ENCODE measurements around the gene UCKL1. TPM values are rescaled to one million over a fixed set of nuclear protein-coding genes. Genes with fewer than 3 reads are reported as not detected.

The UCKL1 gene
- total RNA-seq, 1 experiment from 2014 or later: 47.4 TPM

GRCh38 chr20:63980806-63981728 is 24.9 kb upstream of the UCKL1 start, which contains the start of gene PRPF6:
TSS of gene PRPF6 (plus strand) at chr20:63981132. CDS start at chr20:63981246, 114 bp downstream.
- DNase-seq (ENCODE audit: low read depth, low spot score): no peak
- H3K9me3 ChIP-seq (ENCODE audit: control insufficient read depth, insufficient read depth, low read depth, low read length): no peaks in the 10 kb centered on the region
- in situ Hi-C loops (cut with HindIII; ENCODE audit: low pct_unique_long_range_greater_than_20kb, low sequenced_read_pairs) (no loop called here), intact Hi-C loops (cut with micrococcal nuclease; ENCODE audit: unreplicated experiment) (no loop called here)
- TF ChIP-seq CTCF (IDR thresholded peaks at IDR 0.05) (peak; percentile 96), TCF7L2 (IDR thresholded peaks at IDR 0.05; ENCODE audit: low read depth, low read length) (peak; percentile 17; the same call in 1 of the 2 replicates), REST (IDR thresholded peaks at IDR 0.05; ENCODE audit: insufficient read depth in 1 of 2, low read depth in 2 of 2, low read length in 1 of 2) (no peak), POLR2AphosphoS5 (IDR thresholded peaks at IDR 0.05; ENCODE audit: low read depth, low read length) (peak; percentile 68), SIN3A (IDR thresholded peaks at IDR 0.05; ENCODE audit: borderline replicate concordance, insufficient read depth, low read depth, low read length) (peak; percentile 63; the same call in 1 of the 2 replicates)
- H3K27me3 ChIP-seq (ENCODE audit: control insufficient read depth, insufficient read depth, low read length): no peaks in the 10 kb centered on the region
- peak within 1 kb of the TSS; percentile 89 for H3K27ac ChIP-seq (ENCODE audit: low read length)
- peak within 1 kb of the TSS; percentile 76 to 88 for H3K4me3 ChIP-seq (ENCODE audit: low read depth in 2 of 2, low read length in 2 of 2)
- ChIA-PET CTCF (interaction anchor here (0.6 to 2.3 kb wide), 4 partner anchors 56 to 164 kb away, joined by 3 to 9 read pairs (median 6); no protein-coding TSS in a partner anchor), POLR2A (interaction anchor here (0.6 to 1.3 kb wide), 6 partner anchors 9 to 473 kb away, joined by 3 to 5 read pairs (median 4); no protein-coding TSS in a partner anchor)
- H3K4me1 ChIP-seq (ENCODE audit: control insufficient read depth, insufficient read depth, low read length): peaks cover 33% of the 10 kb centered on the region
- BruUV-seq (replicated peaks): no TSS peak
- ATAC-seq: peak; percentile 83
- peaks cover 14% of the 10 kb centered on the region for H3K36me3 ChIP-seq (ENCODE audit: control insufficient read depth, insufficient read depth, low read length)

GRCh38 chr20:63980317-63980805 is 24.1 kb upstream of the UCKL1 start:
- TF ChIP-seq SIN3A (IDR thresholded peaks at IDR 0.05; ENCODE audit: borderline replicate concordance, insufficient read depth, low read depth, low read length) (no peak), POLR2AphosphoS5 (IDR thresholded peaks at IDR 0.05; ENCODE audit: low read depth, low read length) (no peak), CTCF (IDR thresholded peaks at IDR 0.05) (no peak), TCF7L2 (IDR thresholded peaks at IDR 0.05; ENCODE audit: low read depth, low read length) (no peak), REST (IDR thresholded peaks at IDR 0.05; ENCODE audit: insufficient read depth in 1 of 2, low read depth in 2 of 2, low read length in 1 of 2) (no peak)
- no TSS peak for BruUV-seq (replicated peaks)
- H3K9me3 ChIP-seq (ENCODE audit: control insufficient read depth, insufficient read depth, low read depth, low read length): no peaks in the 10 kb centered on the region
- no peaks in the 10 kb centered on the region for H3K27me3 ChIP-seq (ENCODE audit: control insufficient read depth, insufficient read depth, low read length)
- peak overlapping the region; percentile 89 for H3K27ac ChIP-seq (ENCODE audit: low read length)
- POLR2A ChIA-PET: interaction anchor here (0.6 to 1.3 kb wide), 6 partner anchors 10 to 472 kb away, joined by 3 to 5 read pairs (median 4); no protein-coding TSS in a partner anchor
- H3K4me3 ChIP-seq (ENCODE audit: low read depth in 2 of 2, low read length in 2 of 2): peak overlapping the region; percentile 76 to 88
- CTCF ChIA-PET: interaction anchor here (0.6 to 2.3 kb wide), 4 partner anchors 57 to 163 kb away, joined by 3 to 9 read pairs (median 6); no protein-coding TSS in a partner anchor
- DNase-seq (ENCODE audit: low read depth, low spot score) (no peak), ATAC-seq (peak; percentile 56)
- H3K36me3 ChIP-seq (ENCODE audit: control insufficient read depth, insufficient read depth, low read length): peaks cover 10% of the 10 kb centered on the region
- intact Hi-C loops (cut with micrococcal nuclease; ENCODE audit: unreplicated experiment) (no loop called here), in situ Hi-C loops (cut with HindIII; ENCODE audit: low pct_unique_long_range_greater_than_20kb, low sequenced_read_pairs) (no loop called here)
- H3K4me1 ChIP-seq (ENCODE audit: control insufficient read depth, insufficient read depth, low read length): peaks cover 33% of the 10 kb centered on the region
